ENCODE measurements around the gene ATXN7. TPM values are rescaled to one million over a fixed set of nuclear protein-coding genes. Genes with fewer than 3 reads are reported as not detected.

The ATXN7 gene
- polyA plus RNA-seq, 1 donor from 2014 or later, result 6.7 TPM

DNA sequence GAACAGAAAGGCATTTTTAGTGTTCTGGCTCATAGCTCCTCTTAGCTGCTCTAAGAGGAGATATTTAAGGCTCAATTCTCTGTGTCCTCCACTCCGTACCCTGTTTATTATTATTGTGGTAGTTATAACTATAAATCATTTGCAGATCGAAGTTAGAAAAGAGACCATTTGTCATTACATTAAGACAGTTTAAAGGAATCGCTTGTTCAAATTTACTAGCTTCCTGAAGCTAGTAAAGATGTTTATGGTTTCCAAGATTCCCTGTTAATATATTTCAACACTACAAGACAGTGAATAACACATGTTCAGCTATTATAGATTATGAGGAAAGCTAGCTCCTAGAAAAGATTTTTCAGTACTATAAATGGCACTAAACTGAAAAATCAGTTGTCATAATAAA, 12.6 kb downstream of the ATXN7 start:
- Histone ChIP-seq H3K27ac (ENCODE audit: low read length) (no peak overlapping the region), H3K79me2 (replicated peaks; ENCODE audit: insufficient read depth, low read length) (peaks cover 14% of the 10 kb centered on the region), H2AFZ (ENCODE audit: low read depth, low read length) (no peak overlapping the region), H3K4me2 (ENCODE audit: low read length) (no peak overlapping the region), H3K9me3 (ENCODE audit: low read length) (no peaks in the 10 kb centered on the region), H3K4me3 (ENCODE audit: low read length) (no peak overlapping the region), H3K27me3 (ENCODE audit: insufficient read depth, low read depth, low read length) (no peaks in the 10 kb centered on the region), H3K9ac (ENCODE audit: low read length) (no peak overlapping the region), H3F3A (ENCODE audit: insufficient read depth, low read length, poor library complexity, severe bottlenecking) (no peaks in the 10 kb centered on the region), H4K20me1 (ENCODE audit: insufficient read depth) (no peaks in the 10 kb centered on the region), H3K9me2 (ENCODE audit: insufficient read depth, low read length) (no peaks in the 10 kb centered on the region), H3K36me3 (ENCODE audit: insufficient read depth, low read length) (no peaks in the 10 kb centered on the region)
- no peak for TF ChIP-seq POLR2AphosphoS5 (IDR thresholded peaks at IDR 0.05)
- TF ChIP-seq EP300 (conservative IDR thresholded peaks at IDR 0.05; ENCODE audit: poor library complexity, severe bottlenecking), result no peak
- no peak for TF ChIP-seq EZH2 (IDR thresholded peaks at IDR 0.05; ENCODE audit: borderline replicate concordance, insufficient read depth, low read length, poor library complexity, severe bottlenecking)
- TF ChIP-seq, protein P1, sequence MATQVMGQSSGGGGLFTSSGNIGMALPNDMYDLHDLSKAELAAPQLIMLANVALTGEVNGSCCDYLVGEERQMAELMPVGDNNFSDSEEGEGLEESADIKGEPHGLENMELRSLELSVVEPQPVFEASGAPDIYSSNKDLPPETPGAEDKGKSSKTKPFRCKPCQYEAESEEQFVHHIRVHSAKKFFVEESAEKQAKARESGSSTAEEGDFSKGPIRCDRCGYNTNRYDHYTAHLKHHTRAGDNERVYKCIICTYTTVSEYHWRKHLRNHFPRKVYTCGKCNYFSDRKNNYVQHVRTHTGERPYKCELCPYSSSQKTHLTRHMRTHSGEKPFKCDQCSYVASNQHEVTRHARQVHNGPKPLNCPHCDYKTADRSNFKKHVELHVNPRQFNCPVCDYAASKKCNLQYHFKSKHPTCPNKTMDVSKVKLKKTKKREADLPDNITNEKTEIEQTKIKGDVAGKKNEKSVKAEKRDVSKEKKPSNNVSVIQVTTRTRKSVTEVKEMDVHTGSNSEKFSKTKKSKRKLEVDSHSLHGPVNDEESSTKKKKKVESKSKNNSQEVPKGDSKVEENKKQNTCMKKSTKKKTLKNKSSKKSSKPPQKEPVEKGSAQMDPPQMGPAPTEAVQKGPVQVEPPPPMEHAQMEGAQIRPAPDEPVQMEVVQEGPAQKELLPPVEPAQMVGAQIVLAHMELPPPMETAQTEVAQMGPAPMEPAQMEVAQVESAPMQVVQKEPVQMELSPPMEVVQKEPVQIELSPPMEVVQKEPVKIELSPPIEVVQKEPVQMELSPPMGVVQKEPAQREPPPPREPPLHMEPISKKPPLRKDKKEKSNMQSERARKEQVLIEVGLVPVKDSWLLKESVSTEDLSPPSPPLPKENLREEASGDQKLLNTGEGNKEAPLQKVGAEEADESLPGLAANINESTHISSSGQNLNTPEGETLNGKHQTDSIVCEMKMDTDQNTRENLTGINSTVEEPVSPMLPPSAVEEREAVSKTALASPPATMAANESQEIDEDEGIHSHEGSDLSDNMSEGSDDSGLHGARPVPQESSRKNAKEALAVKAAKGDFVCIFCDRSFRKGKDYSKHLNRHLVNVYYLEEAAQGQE (IDR thresholded peaks at IDR 0.05; ENCODE audit: borderline replicate concordance), result no peak
- TF ChIP-seq, protein P2, sequence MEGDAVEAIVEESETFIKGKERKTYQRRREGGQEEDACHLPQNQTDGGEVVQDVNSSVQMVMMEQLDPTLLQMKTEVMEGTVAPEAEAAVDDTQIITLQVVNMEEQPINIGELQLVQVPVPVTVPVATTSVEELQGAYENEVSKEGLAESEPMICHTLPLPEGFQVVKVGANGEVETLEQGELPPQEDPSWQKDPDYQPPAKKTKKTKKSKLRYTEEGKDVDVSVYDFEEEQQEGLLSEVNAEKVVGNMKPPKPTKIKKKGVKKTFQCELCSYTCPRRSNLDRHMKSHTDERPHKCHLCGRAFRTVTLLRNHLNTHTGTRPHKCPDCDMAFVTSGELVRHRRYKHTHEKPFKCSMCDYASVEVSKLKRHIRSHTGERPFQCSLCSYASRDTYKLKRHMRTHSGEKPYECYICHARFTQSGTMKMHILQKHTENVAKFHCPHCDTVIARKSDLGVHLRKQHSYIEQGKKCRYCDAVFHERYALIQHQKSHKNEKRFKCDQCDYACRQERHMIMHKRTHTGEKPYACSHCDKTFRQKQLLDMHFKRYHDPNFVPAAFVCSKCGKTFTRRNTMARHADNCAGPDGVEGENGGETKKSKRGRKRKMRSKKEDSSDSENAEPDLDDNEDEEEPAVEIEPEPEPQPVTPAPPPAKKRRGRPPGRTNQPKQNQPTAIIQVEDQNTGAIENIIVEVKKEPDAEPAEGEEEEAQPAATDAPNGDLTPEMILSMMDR (IDR thresholded peaks at IDR 0.05; ENCODE audit: poor library complexity, severe bottlenecking), result no peak
- TF ChIP-seq RAD21 (conservative IDR thresholded peaks at IDR 0.05), result no peak
- TF ChIP-seq TAF1 (IDR thresholded peaks at IDR 0.05; ENCODE audit: low read depth), result no peak
- no peak for TF ChIP-seq SMC3 (conservative IDR thresholded peaks at IDR 0.05; ENCODE audit: poor library complexity)
- TF ChIP-seq MXI1 (conservative IDR thresholded peaks at IDR 0.05; ENCODE audit: poor library complexity, severe bottlenecking), result no peak

DNA sequence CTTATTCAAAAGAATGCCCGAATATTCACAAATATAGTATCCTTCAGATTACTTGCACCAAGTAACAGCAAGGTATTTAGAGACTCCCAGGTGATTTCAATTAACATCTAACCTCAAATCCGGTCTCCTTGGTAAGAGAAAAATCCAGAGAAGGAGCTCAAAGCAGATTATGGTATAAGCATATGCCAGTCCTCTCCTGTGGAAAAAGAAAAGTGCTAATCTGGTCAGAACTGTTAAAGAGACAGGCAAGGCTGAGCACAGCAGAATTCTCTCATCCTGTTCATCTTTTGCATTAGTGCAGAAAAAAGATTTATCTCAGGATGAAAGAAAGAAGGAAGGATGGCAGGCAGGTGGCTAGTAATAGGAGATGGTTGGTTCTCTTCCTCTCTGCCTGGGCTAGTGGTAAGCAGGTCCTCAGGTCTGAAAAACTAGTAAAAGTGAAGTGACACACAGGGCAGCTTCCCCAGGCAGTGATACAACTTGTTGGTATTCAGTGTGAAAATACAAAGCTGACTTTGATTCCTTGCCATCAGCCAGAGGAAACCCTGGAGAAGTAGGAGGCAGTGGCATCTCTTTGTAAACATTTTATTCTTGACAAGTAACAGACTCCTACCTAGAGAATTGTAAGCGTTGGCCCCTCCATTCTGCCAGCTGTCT, 14.2 kb downstream of the ATXN7 start:
- Histone ChIP-seq H3K79me2 (replicated peaks; ENCODE audit: insufficient read depth, low read length) (peaks cover 12% of the 10 kb centered on the region), H3F3A (ENCODE audit: insufficient read depth, low read length, poor library complexity, severe bottlenecking) (no peaks in the 10 kb centered on the region), H4K20me1 (ENCODE audit: insufficient read depth) (no peaks in the 10 kb centered on the region), H3K4me2 (ENCODE audit: low read length) (no peak overlapping the region), H3K9ac (ENCODE audit: low read length) (no peak overlapping the region), H3K9me3 (ENCODE audit: low read length) (no peaks in the 10 kb centered on the region), H3K36me3 (ENCODE audit: insufficient read depth, low read length) (no peaks in the 10 kb centered on the region), H3K9me2 (ENCODE audit: insufficient read depth, low read length) (no peaks in the 10 kb centered on the region), H3K27me3 (ENCODE audit: insufficient read depth, low read depth, low read length) (no peaks in the 10 kb centered on the region), H2AFZ (ENCODE audit: low read depth, low read length) (no peak overlapping the region), H3K27ac (ENCODE audit: low read length) (no peak overlapping the region), H3K4me3 (ENCODE audit: low read length) (peak overlapping the region; percentile 12)
- TF ChIP-seq, protein P1 (IDR thresholded peaks at IDR 0.05; ENCODE audit: borderline replicate concordance), result no peak
- no peak for TF ChIP-seq EZH2 (IDR thresholded peaks at IDR 0.05; ENCODE audit: borderline replicate concordance, insufficient read depth, low read length, poor library complexity, severe bottlenecking)
- TF ChIP-seq EP300 (conservative IDR thresholded peaks at IDR 0.05; ENCODE audit: poor library complexity, severe bottlenecking), result no peak
- TF ChIP-seq, protein P2 (IDR thresholded peaks at IDR 0.05; ENCODE audit: poor library complexity, severe bottlenecking), result no peak
- no peak for TF ChIP-seq TAF1 (IDR thresholded peaks at IDR 0.05; ENCODE audit: low read depth)
- no peak for TF ChIP-seq MXI1 (conservative IDR thresholded peaks at IDR 0.05; ENCODE audit: poor library complexity, severe bottlenecking)
- no peak for TF ChIP-seq SMC3 (conservative IDR thresholded peaks at IDR 0.05; ENCODE audit: poor library complexity)
